A549 (cell line): ENCODE measurements around the gene CDR2. TPM values are rescaled to one million over a fixed set of nuclear protein-coding genes. Genes with fewer than 3 reads are reported as not detected.

Source experiments
- ATAC-seq, 2 experiments: fragments of 200-7000 bp in 1 of 2; fragments of >200 bp in 1 of 2; cut with Nextera tagmentation in 1 of 2; cut with Tn5 transposase in 1 of 2; 3 replicates each; pipeline versions ENCODE4 v1.8.0 to v1.9.1; 2018 to 2020; ENCODE audit warnings: mild to moderate bottlenecking in 1 of 2, moderate library complexity in 1 of 2
- CTCF ChIA-PET: fragments of 300-600 bp; sonication (Branson Sonifier 250); formaldehyde crosslinking; extraction: SDS; loops from one replicate; lab custom pipeline; 2021; ENCODE audit warnings: antibody characterized with exemption, inconsistent platforms; lab: Yijun Ruan, JAX
- POLR2A ChIA-PET: fragments of 350-600 bp; formaldehyde crosslinking; extraction: SDS; loops from one replicate; lab custom pipeline; 2021; ENCODE audit warnings: antibody characterized with exemption, inconsistent platforms; lab: Yijun Ruan, JAX
- DNase-seq, 2 experiments: peaks; one replicate each; pipeline versions ENCODE4 v3.0.0 to v3.0.0-alpha.2; 2011 to 2016; ENCODE audit warnings: low read depth in 1 of 2, low spot score in 1 of 2
- FAIRE-seq: peaks from 2 replicates; lab custom pipeline; 2011; peaks lifted over from hg19 to GRCh38; lab: Jason Lieb, UNC
- H3K27ac ChIP-seq, 2 experiments: fragments of >200 bp; sonication (Bioruptor Twin); formaldehyde crosslinking; 3 replicates each; pipeline ENCODE4 v1.5.1; 2016 to 2017
- H3K4me1 ChIP-seq: fragments of >200 bp; sonication (Bioruptor Twin); formaldehyde crosslinking; 3 replicates; pipeline ENCODE4 v1.6.1; 2016
- H3K4me2 ChIP-seq: fragments of >200 bp; sonication (Bioruptor Twin); formaldehyde crosslinking; 3 replicates; pipeline ENCODE4 v1.6.1; 2016
- H3K4me3 ChIP-seq: fragments of >200 bp; sonication (Bioruptor Twin); formaldehyde crosslinking; 3 replicates; pipeline ENCODE4 v1.5.1; 2016
- H3K9me3 ChIP-seq: fragments of >200 bp; sonication (Bioruptor Twin); formaldehyde crosslinking; 3 replicates; pipeline ENCODE4 v1.6.1; 2016
- CTCF ChIP-seq: fragments of >200 bp; sonication (Bioruptor Twin); formaldehyde crosslinking; IDR thresholded peaks from 3 replicates; pipeline ENCODE4 v1.5.1; 2016
- ELK1 ChIP-seq: fragments of 150-350 bp; IDR thresholded peaks from 2 replicates; pipeline ENCODE4 v1.6.1; 2014; ENCODE audit warnings: low read depth, mild to moderate bottlenecking, low read length
- EP300 ChIP-seq, 2 experiments: fragments of >200 bp; sonication (Bioruptor Twin); formaldehyde crosslinking; IDR thresholded peaks; 2 replicates in 1 of 2; 3 replicates in 1 of 2; pipeline ENCODE4 v1.6.1; 2016 to 2017
- ESRRA ChIP-seq: fragments of 150-350 bp; IDR thresholded peaks from 2 replicates; pipeline ENCODE4 v1.6.1; 2014; ENCODE audit warnings: mild to moderate bottlenecking, low read length, borderline replicate concordance
- HES2 ChIP-seq: fragments of >200 bp; sonication (Bioruptor Twin); formaldehyde crosslinking; IDR thresholded peaks from 2 replicates; pipeline ENCODE4 v1.6.1; 2016
- HMGXB4 ChIP-seq: fragments of 250-450 bp; sonication (Bioruptor Pico); IDR thresholded peaks from 2 replicates; pipeline ENCODE4 v1.5.0; 2021; ENCODE audit warnings: mild to moderate bottlenecking, moderate library complexity, borderline replicate concordance
- HOXA7 ChIP-seq: fragments of 250-450 bp; sonication (Bioruptor Pico); IDR thresholded peaks from 2 replicates; pipeline ENCODE4 v1.5.0; 2020; ENCODE audit warnings: mild to moderate bottlenecking, moderate library complexity
- HOXB13 ChIP-seq: fragments of 250-450 bp; sonication (Bioruptor Pico); IDR thresholded peaks from 2 replicates; pipeline ENCODE4 v1.5.0; 2020; ENCODE audit warnings: low read depth, mild to moderate bottlenecking, moderate library complexity
- JUNB ChIP-seq: fragments of >200 bp; sonication (Bioruptor Twin); formaldehyde crosslinking; IDR thresholded peaks from 2 replicates; pipeline ENCODE4 v1.6.1; 2016
- MAFK ChIP-seq: fragments of 450-650 bp; IDR thresholded peaks from 2 replicates; pipeline ENCODE4 v1.6.1; 2014; ENCODE audit not compliant: partially characterized antibody
- NR3C1 ChIP-seq: fragments of >200 bp; sonication (Bioruptor Twin); formaldehyde crosslinking; IDR thresholded peaks from 3 replicates; pipeline ENCODE4 v1.6.1; 2017
- RCOR1 ChIP-seq: fragments of 150-350 bp; IDR thresholded peaks from 2 replicates; pipeline ENCODE4 v1.6.1; 2014; ENCODE audit warnings: antibody characterized with exemption, low read length, low read depth
- TP53 ChIP-seq: fragments of 250-450 bp; sonication (Bioruptor Pico); IDR thresholded peaks from 2 replicates; pipeline ENCODE4 v1.5.0; 2021; ENCODE audit warnings: mild to moderate bottlenecking, moderate library complexity
- ZFP36 ChIP-seq: fragments of 450-650 bp; IDR thresholded peaks from 2 replicates; pipeline ENCODE4 v1.6.1; 2014; ENCODE audit warnings: borderline replicate concordance; ENCODE audit not compliant: partially characterized antibody
- ZSCAN20 ChIP-seq: fragments of 250-450 bp; sonication (Bioruptor Pico); IDR thresholded peaks from 2 replicates; pipeline ENCODE4 v1.8.0; 2022; ENCODE audit warnings: mild to moderate bottlenecking, moderate library complexity
- WGBS: methylation state at CpG from one replicate; pipeline ENCODE4 v1.1.6; 2017; ENCODE audit errors: missing lambda C conversion rate; 5-methylcytosine and 5-hydroxymethylcytosine counted together
- polyA plus RNA-seq, 4 experiments: library from polyadenylated mRNA; depleted of rRNA in 3 of 4; stranded (reverse); fragments of >200 nt; fragmentation: RNase III in 1 of 4; extraction: RNeasy Plus Mini Kit Qiagen cat#74134 plus additional on column Dnase treatment in 1 of 4; gene quantifications; 2 replicates in 3 of 4; 3 replicates in 1 of 4; pipeline ENCODE4 v1.2.3, GENCODE V29; 2011 to 2017

CDR2 gene
- polyA plus RNA-seq, 2 of the 4 experiments (the other 2 are of a cell fraction): 29.3 to 44.3 TPM

GRCh38 chr16:22329199-22329695 lies 45.2 kb downstream of the CDR2 start:
- no peak overlapping the region for H3K27ac ChIP-seq
- DNase-seq (no peak), ATAC-seq (no peak), FAIRE-seq (no peak)
- WGBS: 94% methylated on average over 9 of the region's 9 CpGs
- H3K4me3 ChIP-seq: no peak overlapping the region
- ChIA-PET CTCF (interaction anchor here (0.6 to 4.2 kb wide), 9 partner anchors 9 to 1207 kb away, joined by 3 to 14 read pairs (median 3); no protein-coding TSS in a partner anchor), POLR2A (no interaction called here)
- no peaks in the 10 kb centered on the region for H3K9me3 ChIP-seq
- TF ChIP-seq HMGXB4 (CRISPR knock-in tag) (no peak), NR3C1 (no peak)
- no peaks in the 10 kb centered on the region for H3K4me1 ChIP-seq
- H3K4me2 ChIP-seq: no peak overlapping the region

GRCh38 chr16:22328081-22328725 lies 46.2 kb downstream of the CDR2 start:
- no peak for FAIRE-seq
- WGBS: 80% methylated on average over 7 of the region's 10 CpGs
- POLR2A ChIA-PET: no interaction called here

More at GRCh38 chr16:22328081-22328725, 46.2 kb downstream of the CDR2 start:
- H3K27ac ChIP-seq: no peak overlapping the region
- no peak for TF ChIP-seq ZFP36
- TF ChIP-seq ELK1: no peak
- TF ChIP-seq CTCF: no peak
- TF ChIP-seq ZSCAN20 (CRISPR knock-in tag): no peak
- no peak for TF ChIP-seq JUNB
- no peak for TF ChIP-seq MAFK
- TF ChIP-seq ESRRA: no peak
- no peak for TF ChIP-seq HES2
- TF ChIP-seq TP53 (CRISPR knock-in tag): no peak
- TF ChIP-seq RCOR1: no peak
- no peak for TF ChIP-seq HOXA7 (CRISPR knock-in tag)
- no peak for TF ChIP-seq HOXB13 (CRISPR knock-in tag)
- no peak for TF ChIP-seq EP300 (IDR thresholded peaks at IDR 0.05)
- TF ChIP-seq HMGXB4 (CRISPR knock-in tag): no peak
- no peaks in the 10 kb centered on the region for H3K9me3 ChIP-seq
- H3K4me2 ChIP-seq: no peak overlapping the region
- no peak for DNase-seq
- CTCF ChIA-PET: interaction anchor here (1.1 to 4.2 kb wide), 4 partner anchors 10 to 1205 kb away, joined by 3 to 14 read pairs (median 3); no protein-coding TSS in a partner anchor
- ATAC-seq: no peak
- H3K4me1 ChIP-seq: no peaks in the 10 kb centered on the region
- H3K4me3 ChIP-seq: no peak overlapping the region
